OCI-LY3 (cell line): Measurements from ENCODE around the gene UBASH3A.

Experiments used
- H2AFZ ChIP-seq: fragments of 200-600, 300-600 bp; shearing (Covaris generic); 2 replicates; pipeline ENCODE4 v1.6.0; 2014; ENCODE audit warnings: antibody characterized with exemption, low read depth, low read length
- H3K27ac ChIP-seq: fragments of 200-600, 300-600 bp; sonication (generic); 2 replicates; pipeline ENCODE4 v1.5.1; 2014; ENCODE audit warnings: mild to moderate bottlenecking, low read length, moderate library complexity, mixed read lengths
- H3K27me3 ChIP-seq: fragments of 200-600, 300-600 bp; sonication (generic); 2 replicates; pipeline ENCODE4 v1.6.1; 2014; ENCODE audit warnings: low read depth, low read length, mixed read lengths
- H3K36me3 ChIP-seq: fragments of 200-600, 300-600 bp; sonication (generic); replicated peaks from 2 replicates; pipeline ENCODE3; 2014; ENCODE audit warnings: low read depth, low read length, mixed read lengths
- H3K4me1 ChIP-seq: fragments of 300-600, 200-600 bp; sonication (generic); 2 replicates; pipeline ENCODE4 v1.6.1; 2014; ENCODE audit warnings: low read length, mixed read lengths
- H3K4me2 ChIP-seq: fragments of 200-600, 300-600 bp; sonication (generic); 2 replicates; pipeline ENCODE4 v1.6.1; 2014; ENCODE audit warnings: low read length, mixed read lengths
- H3K4me3 ChIP-seq: fragments of 300-600, 200-600 bp; sonication (generic); 2 replicates; pipeline ENCODE4 v1.5.1; 2014; ENCODE audit warnings: antibody characterized with exemption, mild to moderate bottlenecking, low read length, moderate library complexity
- H3K79me2 ChIP-seq: fragments of 300-600, 200-600 bp; shearing (Covaris generic); 2 replicates; pipeline ENCODE4 v1.6.1; 2014; ENCODE audit warnings: mild to moderate bottlenecking, low read length, mixed read lengths
- H3K9ac ChIP-seq: fragments of 300-600, 200-600 bp; shearing (Covaris generic); 2 replicates; pipeline ENCODE4 v1.6.0; 2014; ENCODE audit warnings: mild to moderate bottlenecking, low read length, moderate library complexity
- H3K9me3 ChIP-seq: fragments of 200-600, 300-600 bp; shearing (Covaris generic); 2 replicates; pipeline ENCODE4 v1.6.1; 2014; ENCODE audit warnings: low read length, mixed read lengths; ENCODE audit not compliant: insufficient read depth
- H4K20me1 ChIP-seq: fragments of 200-600, 300-600 bp; sonication (generic); 2 replicates; pipeline ENCODE4 v1.6.1; 2016; ENCODE audit warnings: low read length, mixed read lengths; ENCODE audit not compliant: insufficient read depth
- CTCF ChIP-seq: fragments of 200-600, 300-600 bp; sonication (generic); IDR thresholded peaks from 2 replicates; pipeline ENCODE4 v1.5.1; 2014; ENCODE audit warnings: antibody characterized with exemption, low read length, low read depth
- EZH2phosphoT487 ChIP-seq: fragments of 200-600 bp; shearing (Covaris generic); IDR thresholded peaks from 2 replicates; pipeline ENCODE4 v1.6.1; 2018; ENCODE audit warnings: antibody characterized with exemption, mixed run types, low read depth

The UBASH3A gene

GRCh38 chr21:42403611-42404231, at the start of gene UBASH3A:
UBASH3A (plus strand) TSS chr21:42403902; CDS start chr21:42403946, 44 bp downstream.
- TF ChIP-seq CTCF = no peak
- no peak for TF ChIP-seq EZH2phosphoT487
- Histone ChIP-seq H3K4me1 (peaks cover 7% of the 10 kb centered on the region; the same call in 1 of the 2 replicates), H3K4me2 (no peak within 1 kb of the TSS), H3K79me2 (no peaks in the 10 kb centered on the region), H3K4me3 (no peak within 1 kb of the TSS), H3K27me3 (no peaks in the 10 kb centered on the region), H3K9me3 (peaks cover 4% of the 10 kb centered on the region; the same call in 1 of the 2 replicates), H3K9ac (no peak within 1 kb of the TSS), H3K36me3 (no peaks in the 10 kb centered on the region), H2AFZ (no peak within 1 kb of the TSS), H4K20me1 (no peaks in the 10 kb centered on the region), H3K27ac (no peak within 1 kb of the TSS)

GRCh38 chr21:42356046-42356445, 47.7 kb upstream of the UBASH3A start:
- Histone ChIP-seq H3K9me3 (peaks cover 5% of the 10 kb centered on the region; the same call in 1 of the 2 replicates), H3K79me2 (no peaks in the 10 kb centered on the region), H3K4me1 (peaks cover 16% of the 10 kb centered on the region), H2AFZ (no peak overlapping the region), H3K4me2 (no peak overlapping the region), H3K36me3 (peaks cover 4% of the 10 kb centered on the region), H3K9ac (no peak overlapping the region), H4K20me1 (no peaks in the 10 kb centered on the region), H3K4me3 (no peak overlapping the region), H3K27ac (no peak overlapping the region), H3K27me3 (no peaks in the 10 kb centered on the region; the same call in 1 of the 2 replicates)
- no peak for TF ChIP-seq EZH2phosphoT487
- no peak for TF ChIP-seq CTCF

- Histone ChIP-seq H3K4me2 (no peak overlapping the region), H4K20me1 (no peaks in the 10 kb centered on the region), H3K27ac (no peak overlapping the region), H3K4me1 (peaks cover 16% of the 10 kb centered on the region), H3K4me3 (no peak overlapping the region), H3K9me3 (peaks cover 5% of the 10 kb centered on the region; the same call in 1 of the 2 replicates), H3K9ac (no peak overlapping the region), H2AFZ (no peak overlapping the region), H3K36me3 (peaks cover 4% of the 10 kb centered on the region), H3K27me3 (no peaks in the 10 kb centered on the region; the same call in 1 of the 2 replicates), H3K79me2 (no peaks in the 10 kb centered on the region)
- TF ChIP-seq CTCF = no peak
- no peak for TF ChIP-seq EZH2phosphoT487
These were observed 47.1 kb upstream of the UBASH3A start for GRCh38 chr21:42356650-42357049.

GRCh38 chr21:42357307-42357706, 46.4 kb upstream of the UBASH3A start:
- Histone ChIP-seq H3K27me3 (no peaks in the 10 kb centered on the region; the same call in 1 of the 2 replicates), H4K20me1 (no peaks in the 10 kb centered on the region), H3K4me3 (no peak overlapping the region), H2AFZ (no peak overlapping the region), H3K79me2 (no peaks in the 10 kb centered on the region), H3K9ac (no peak overlapping the region), H3K9me3 (peaks cover 5% of the 10 kb centered on the region; the same call in 1 of the 2 replicates), H3K4me1 (peaks cover 16% of the 10 kb centered on the region), H3K4me2 (no peak overlapping the region), H3K27ac (no peak overlapping the region), H3K36me3 (peaks cover 4% of the 10 kb centered on the region)
- TF ChIP-seq CTCF (no peak), EZH2phosphoT487 (no peak)
